ENCODE data around the gene MYRIP. TPM values are rescaled to one million over a fixed set of nuclear protein-coding genes. Genes with fewer than 3 reads are reported as not detected.
"Not testable (repeated sequence)": the region's sequence is repeated elsewhere in the genome, so short reads cannot be mapped to it uniquely, and the experiment has no call there.

Gene MYRIP
- total RNA-seq, 1 experiment from 2014 or later: not detected

DNA sequence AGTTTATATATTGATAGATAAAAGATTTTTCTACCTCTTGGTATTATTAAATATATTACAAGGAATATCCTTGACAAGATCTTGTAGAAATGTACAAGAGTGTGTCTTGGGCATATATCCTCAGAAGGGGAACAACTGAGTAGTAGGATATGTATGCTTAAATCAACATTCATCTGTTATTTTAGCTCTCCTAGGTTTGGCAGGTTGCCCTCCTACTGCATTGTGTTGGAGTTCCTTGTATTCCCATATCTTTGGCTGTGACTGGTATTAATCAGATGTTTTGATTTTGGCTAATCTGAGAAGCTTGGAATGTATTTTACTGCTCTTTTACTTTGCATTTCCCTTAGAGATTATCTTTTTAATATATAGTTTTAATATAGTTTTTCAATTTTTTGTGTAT is 4.6 kb downstream of the MYRIP start:
- H3K27me3 ChIP-seq (ENCODE audit: low read length): peaks cover 26% of the 10 kb centered on the region
- no peak for DNase-seq

DNA sequence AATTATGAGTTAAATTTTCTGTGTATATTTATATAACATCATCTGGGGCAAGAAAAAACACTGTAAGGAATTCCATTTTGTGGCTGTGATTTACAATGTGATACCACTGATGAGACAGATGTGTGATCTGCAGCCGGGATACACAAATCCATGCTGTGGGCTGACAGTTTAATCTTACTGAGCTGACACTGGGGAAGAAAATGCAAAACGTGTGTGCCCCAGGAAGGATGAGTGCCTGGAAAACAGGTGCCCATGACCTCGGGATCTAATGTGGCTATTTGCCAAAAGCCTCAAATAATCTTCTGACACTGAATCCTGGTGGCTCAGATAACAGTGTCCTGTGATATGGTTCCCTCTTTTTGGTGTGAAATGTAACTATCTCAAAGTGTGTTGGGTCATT is 10.5 kb downstream of the MYRIP start:
- no peak for ATAC-seq
- no peak overlapping the region for H3K9ac ChIP-seq (ENCODE audit: low read length)
- H2AFZ ChIP-seq (ENCODE audit: low read length): no peak overlapping the region
- no peaks in the 10 kb centered on the region for H4K20me1 ChIP-seq (ENCODE audit: low read length)
- no peaks in the 10 kb centered on the region for H3K36me3 ChIP-seq (ENCODE audit: low read depth, low read length)
- TF ChIP-seq, protein P1, sequence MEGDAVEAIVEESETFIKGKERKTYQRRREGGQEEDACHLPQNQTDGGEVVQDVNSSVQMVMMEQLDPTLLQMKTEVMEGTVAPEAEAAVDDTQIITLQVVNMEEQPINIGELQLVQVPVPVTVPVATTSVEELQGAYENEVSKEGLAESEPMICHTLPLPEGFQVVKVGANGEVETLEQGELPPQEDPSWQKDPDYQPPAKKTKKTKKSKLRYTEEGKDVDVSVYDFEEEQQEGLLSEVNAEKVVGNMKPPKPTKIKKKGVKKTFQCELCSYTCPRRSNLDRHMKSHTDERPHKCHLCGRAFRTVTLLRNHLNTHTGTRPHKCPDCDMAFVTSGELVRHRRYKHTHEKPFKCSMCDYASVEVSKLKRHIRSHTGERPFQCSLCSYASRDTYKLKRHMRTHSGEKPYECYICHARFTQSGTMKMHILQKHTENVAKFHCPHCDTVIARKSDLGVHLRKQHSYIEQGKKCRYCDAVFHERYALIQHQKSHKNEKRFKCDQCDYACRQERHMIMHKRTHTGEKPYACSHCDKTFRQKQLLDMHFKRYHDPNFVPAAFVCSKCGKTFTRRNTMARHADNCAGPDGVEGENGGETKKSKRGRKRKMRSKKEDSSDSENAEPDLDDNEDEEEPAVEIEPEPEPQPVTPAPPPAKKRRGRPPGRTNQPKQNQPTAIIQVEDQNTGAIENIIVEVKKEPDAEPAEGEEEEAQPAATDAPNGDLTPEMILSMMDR (conservative IDR thresholded peaks at IDR 0.05; ENCODE audit: low read depth, low read length): no peak
- TF ChIP-seq EZH2phosphoT487 (IDR thresholded peaks at IDR 0.05; ENCODE audit: borderline replicate concordance, low read length) (no peak), EZH2 (IDR thresholded peaks at IDR 0.05; ENCODE audit: low read length, unreplicated experiment) (no peak)
- ChIA-PET CTCF (no interaction called here), POLR2A (ENCODE audit: unreplicated experiment) (no interaction called here)
- no peaks in the 10 kb centered on the region for H3K9me3 ChIP-seq (ENCODE audit: low read length)
- H3F3A ChIP-seq (ENCODE audit: low read length, unreplicated experiment): no peaks in the 10 kb centered on the region
- no peaks in the 10 kb centered on the region for H3K79me2 ChIP-seq (ENCODE audit: low read length)
- no peaks in the 10 kb centered on the region for H3K9me2 ChIP-seq (replicated peaks; ENCODE audit: low read length)
- intact Hi-C loops (cut with micrococcal nuclease): no loop called here
- H3K4me2 ChIP-seq (ENCODE audit: low read length): no peak overlapping the region
- H3K27me3 ChIP-seq (ENCODE audit: low read length): no peaks in the 10 kb centered on the region
- no peak for DNase-seq
- H3K4me1 ChIP-seq (ENCODE audit: insufficient read depth, low read length): no peaks in the 10 kb centered on the region
- no TSS peak for BruUV-seq (replicated peaks)
- H3K27ac ChIP-seq (ENCODE audit: low read length): no peak overlapping the region
- no peak overlapping the region for H3K4me3 ChIP-seq (ENCODE audit: low read length)

More for the DNA sequence above, 4.6 kb downstream of the MYRIP start:
- Histone ChIP-seq H3K9ac (ENCODE audit: low read length) (no peak overlapping the region), H3K4me1 (ENCODE audit: insufficient read depth, low read length) (no peaks in the 10 kb centered on the region), H3K27ac (ENCODE audit: low read length) (no peak overlapping the region), H3K36me3 (ENCODE audit: low read depth, low read length) (no peaks in the 10 kb centered on the region), H3K4me3 (ENCODE audit: low read length) (no peak overlapping the region), H3K79me2 (ENCODE audit: low read length) (no peaks in the 10 kb centered on the region), H2AFZ (ENCODE audit: low read length) (no peak overlapping the region), H3K9me2 (replicated peaks; ENCODE audit: low read length) (no peaks in the 10 kb centered on the region), H3F3A (ENCODE audit: low read length, unreplicated experiment) (no peaks in the 10 kb centered on the region), H3K4me2 (ENCODE audit: low read length) (no peak overlapping the region), H3K9me3 (ENCODE audit: low read length) (no peaks in the 10 kb centered on the region), H4K20me1 (ENCODE audit: low read length) (no peaks in the 10 kb centered on the region)
- POLR2A ChIA-PET (ENCODE audit: unreplicated experiment): no interaction called here
- CTCF ChIA-PET: no interaction called here
- TF ChIP-seq, protein P1 (conservative IDR thresholded peaks at IDR 0.05; ENCODE audit: low read depth, low read length): no peak
- TF ChIP-seq EZH2phosphoT487 (IDR thresholded peaks at IDR 0.05; ENCODE audit: borderline replicate concordance, low read length) (no peak), EZH2 (IDR thresholded peaks at IDR 0.05; ENCODE audit: low read length, unreplicated experiment) (no peak)
- no peak for ATAC-seq
- intact Hi-C loops (cut with micrococcal nuclease): no loop called here
- no TSS peak for BruUV-seq (replicated peaks)

DNA sequence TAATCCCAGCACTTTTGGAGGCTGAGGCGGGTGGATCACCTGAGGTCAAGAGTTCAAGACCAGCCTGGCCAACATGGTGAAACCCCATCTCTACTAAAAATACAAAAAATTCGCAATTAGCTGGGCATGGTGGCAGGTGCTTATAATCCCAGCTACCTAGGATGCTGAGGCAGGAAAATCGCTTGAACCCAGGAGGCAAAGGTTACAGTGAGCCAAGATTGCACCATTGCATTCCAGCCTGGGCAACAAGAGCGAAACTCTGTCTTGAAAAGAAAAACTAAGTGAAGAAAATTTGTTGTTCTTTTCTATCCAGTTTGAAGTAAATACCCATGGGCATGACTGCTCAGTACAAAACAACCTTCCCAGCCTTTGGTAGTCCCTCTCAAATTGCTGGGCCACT is 24.4 kb downstream of the MYRIP start:
- CTCF ChIA-PET; H3K36me3 ChIP-seq (ENCODE audit: low read depth, low read length); BruUV-seq (replicated peaks); H2AFZ ChIP-seq (ENCODE audit: low read length); H3K4me1 ChIP-seq (ENCODE audit: insufficient read depth, low read length); H3K4me3 ChIP-seq (ENCODE audit: low read length); DNase-seq; H3K9me2 ChIP-seq (replicated peaks; ENCODE audit: low read length); intact Hi-C loops (cut with micrococcal nuclease); H3K9me3 ChIP-seq (ENCODE audit: low read length); POLR2A ChIA-PET (ENCODE audit: unreplicated experiment); H3F3A ChIP-seq (ENCODE audit: low read length, unreplicated experiment); H3K4me2 ChIP-seq (ENCODE audit: low read length); ATAC-seq; H3K79me2 ChIP-seq (ENCODE audit: low read length); H3K27me3 ChIP-seq (ENCODE audit: low read length); H3K27ac ChIP-seq (ENCODE audit: low read length); H3K9ac ChIP-seq (ENCODE audit: low read length); H4K20me1 ChIP-seq (ENCODE audit: low read length): not testable (repeated sequence)
